Neuron (in vitro differentiated cells): ENCODE results near the gene DNAAF2.
"Not testable (repeated sequence)": the region's sequence is repeated elsewhere in the genome, so short reads cannot be mapped to it uniquely, and the experiment has no call there.

ENCODE experiments used
- H2AFZ ChIP-seq: one replicate; pipeline ENCODE4 v1.6.1; 2013; ENCODE audit warnings: low read depth, mild to moderate bottlenecking, inconsistent platforms, low read length, moderate library complexity
- H3K27me3 ChIP-seq: one replicate; pipeline ENCODE4 v1.6.1; 2013; ENCODE audit warnings: low read length; ENCODE audit not compliant: insufficient read depth
- H3K36me3 ChIP-seq: one replicate; pipeline ENCODE4 v1.6.1; 2013; ENCODE audit warnings: low read length; ENCODE audit not compliant: insufficient read depth
- H3K4me1 ChIP-seq: one replicate; pipeline ENCODE4 v1.6.1; 2013; ENCODE audit warnings: low read length; ENCODE audit not compliant: insufficient read depth
- H3K4me3 ChIP-seq: 2 replicates; pipeline ENCODE4 v1.5.1; 2013; ENCODE audit warnings: mild to moderate bottlenecking, low read length, moderate library complexity
- H3K9me3 ChIP-seq: one replicate; pipeline ENCODE4 v1.6.1; 2013; ENCODE audit warnings: low read length

The DNAAF2 gene

GRCh38 chr14:49586673-49587460 lies 48.2 kb downstream of the DNAAF2 start:
- H3K4me3 ChIP-seq = peak overlapping the region; percentile 100
- H3K27me3 ChIP-seq = no peaks in the 10 kb centered on the region
- H3K9me3 ChIP-seq = no peaks in the 10 kb centered on the region
- H3K36me3 ChIP-seq = peaks cover 31% of the 10 kb centered on the region
- H3K4me1 ChIP-seq = peaks cover 14% of the 10 kb centered on the region
- H2AFZ ChIP-seq = peak overlapping the region; percentile 11

- H3K4me3 ChIP-seq = peak within 1 kb of the TSS; percentile 100
Observed at GRCh38 chr14:49585803-49586672, 49.0 kb downstream of the DNAAF2 start, which contains the start of gene RPS29. Gene RPS29, minus strand, starts transcription at chr14:49586380. Its CDS starts 34 bp downstream, at chr14:49586346.

GRCh38 chr14:49584981-49585640 lies 49.9 kb downstream of the DNAAF2 start:
- not testable (repeated sequence) for H3K27me3 ChIP-seq, H3K9me3 ChIP-seq, H2AFZ ChIP-seq
- Histone ChIP-seq H3K36me3 (peaks cover 31% of the 10 kb centered on the region), H3K4me3 (peak overlapping the region; percentile 100), H3K4me1 (peaks cover 14% of the 10 kb centered on the region)

More at GRCh38 chr14:49585803-49586672, 49.0 kb downstream of the DNAAF2 start, which contains the start of gene RPS29:
- peaks cover 31% of the 10 kb centered on the region for H3K36me3 ChIP-seq
- H2AFZ ChIP-seq = peak within 1 kb of the TSS; percentile 11
- no peaks in the 10 kb centered on the region for H3K27me3 ChIP-seq
- H3K4me1 ChIP-seq = peaks cover 14% of the 10 kb centered on the region
- H3K9me3 ChIP-seq = no peaks in the 10 kb centered on the region

GRCh38 chr14:49584058-49584457 lies 51.0 kb downstream of the DNAAF2 start:
- Histone ChIP-seq H3K4me3 (peak overlapping the region; percentile 11), H2AFZ (no peak overlapping the region), H3K4me1 (peaks cover 14% of the 10 kb centered on the region)

GRCh38 chr14:49583629-49584028 lies 51.4 kb downstream of the DNAAF2 start:
- Histone ChIP-seq H3K4me1 (peaks cover 14% of the 10 kb centered on the region), H3K4me3 (no peak overlapping the region), H3K27me3 (no peaks in the 10 kb centered on the region), H2AFZ (no peak overlapping the region), H3K36me3 (peaks cover 31% of the 10 kb centered on the region), H3K9me3 (no peaks in the 10 kb centered on the region)

More at GRCh38 chr14:49584058-49584457, 51.0 kb downstream of the DNAAF2 start:
- Histone ChIP-seq H3K27me3 (no peaks in the 10 kb centered on the region), H3K36me3 (peaks cover 31% of the 10 kb centered on the region), H3K9me3 (no peaks in the 10 kb centered on the region)

- no peaks in the 10 kb centered on the region for H3K9me3 ChIP-seq
- H2AFZ ChIP-seq = no peak overlapping the region
- peaks cover 37% of the 10 kb centered on the region for H3K36me3 ChIP-seq
- no peaks in the 10 kb centered on the region for H3K27me3 ChIP-seq
- peaks cover 14% of the 10 kb centered on the region for H3K4me1 ChIP-seq
- H3K4me3 ChIP-seq = no peak overlapping the region
Observed at GRCh38 chr14:49582113-49582977, 52.7 kb downstream of the DNAAF2 start.

GRCh38 chr14:49581209-49582112 lies 53.6 kb downstream of the DNAAF2 start:
- Histone ChIP-seq H3K27me3 (no peaks in the 10 kb centered on the region), H2AFZ (no peak overlapping the region), H3K9me3 (no peaks in the 10 kb centered on the region), H3K4me3 (no peak overlapping the region), H3K4me1 (peaks cover 14% of the 10 kb centered on the region), H3K36me3 (peaks cover 44% of the 10 kb centered on the region)

- Histone ChIP-seq H3K4me1 (peaks cover 10% of the 10 kb centered on the region), H3K36me3 (peaks cover 52% of the 10 kb centered on the region), H3K27me3 (no peaks in the 10 kb centered on the region), H2AFZ (no peak overlapping the region), H3K4me3 (no peak overlapping the region), H3K9me3 (no peaks in the 10 kb centered on the region)
Observed at GRCh38 chr14:49579841-49580240, 55.2 kb downstream of the DNAAF2 start.

GRCh38 chr14:49578141-49578540 lies 56.9 kb downstream of the DNAAF2 start:
- Histone ChIP-seq H3K27me3 (no peaks in the 10 kb centered on the region), H2AFZ (no peak overlapping the region), H3K36me3 (peaks cover 43% of the 10 kb centered on the region), H3K4me3 (no peak overlapping the region), H3K9me3 (no peaks in the 10 kb centered on the region), H3K4me1 (no peaks in the 10 kb centered on the region)
